GM04503 (cell line): ENCODE results near the gene HIVEP2.

Experiments
- DNase-seq: peaks from one replicate; pipeline ENCODE4 v3.0.0-alpha.2; 2012; ENCODE audit warnings: low read depth

Gene HIVEP2

DNA sequence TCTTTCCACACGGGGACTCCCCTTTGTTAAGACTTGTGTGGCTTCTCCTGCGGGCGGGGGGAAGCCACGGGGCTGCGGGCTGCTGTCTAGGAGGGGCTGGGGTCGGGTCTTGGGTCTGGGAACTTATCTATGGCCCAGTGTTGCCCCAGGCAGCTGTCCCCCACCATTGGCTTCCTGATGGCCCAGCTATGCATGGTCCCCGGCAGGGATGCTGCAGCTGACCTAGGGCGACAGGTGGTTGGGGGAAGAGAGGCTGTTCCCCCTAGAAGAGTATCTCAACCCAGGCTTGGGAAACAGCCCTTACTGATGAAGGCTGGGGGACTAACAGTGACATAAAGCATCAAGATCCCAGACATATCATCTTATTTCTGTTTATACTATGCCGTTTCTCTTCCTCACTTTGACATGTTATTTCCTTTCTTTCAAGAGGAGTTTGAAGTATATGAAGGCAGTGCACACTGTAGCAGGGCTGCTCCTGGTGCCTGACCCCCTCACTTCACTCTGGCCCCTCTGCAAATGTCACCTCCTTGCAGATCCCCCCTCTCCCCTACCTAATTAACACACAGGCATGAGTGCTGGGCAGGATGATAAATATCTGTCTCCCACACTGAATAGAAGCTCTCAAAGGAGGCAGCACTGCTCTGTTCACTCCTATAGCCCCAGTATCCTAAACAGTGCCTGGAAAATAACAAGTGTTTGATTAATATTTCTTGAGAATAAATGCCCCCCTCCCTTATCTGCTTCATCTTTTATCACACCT lies 87.0 kb downstream of the HIVEP2 start:
- no peak for DNase-seq

DNA sequence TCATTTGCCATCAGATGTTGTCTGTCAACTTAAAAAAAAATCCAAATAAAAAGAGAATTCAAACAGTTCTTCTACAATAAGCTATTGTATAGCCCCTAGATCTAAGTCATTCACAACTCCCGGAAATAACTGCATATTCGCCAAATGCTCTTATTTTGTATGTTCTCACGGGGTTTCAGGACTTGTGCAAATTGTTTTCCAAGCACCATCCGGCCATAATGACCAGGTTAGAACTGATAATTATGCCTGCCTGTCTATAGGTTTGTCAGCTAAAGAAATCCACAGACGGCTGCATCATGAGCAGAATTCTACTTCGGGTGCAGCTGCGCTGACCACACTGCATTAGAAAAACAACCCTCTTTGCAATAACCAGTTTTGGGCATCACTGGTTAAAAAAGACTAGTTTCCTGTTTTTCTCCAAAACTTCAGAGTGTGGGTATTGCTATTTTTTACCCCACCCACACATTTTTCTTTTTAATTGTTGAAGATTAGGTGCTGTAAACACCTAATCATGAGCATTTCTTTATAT lies 87.7 kb downstream of the HIVEP2 start:
- no peak for DNase-seq

GRCh38 chr6:142856624-142857232 lies 88.2 kb downstream of the HIVEP2 start:
- no peak for DNase-seq

DNA sequence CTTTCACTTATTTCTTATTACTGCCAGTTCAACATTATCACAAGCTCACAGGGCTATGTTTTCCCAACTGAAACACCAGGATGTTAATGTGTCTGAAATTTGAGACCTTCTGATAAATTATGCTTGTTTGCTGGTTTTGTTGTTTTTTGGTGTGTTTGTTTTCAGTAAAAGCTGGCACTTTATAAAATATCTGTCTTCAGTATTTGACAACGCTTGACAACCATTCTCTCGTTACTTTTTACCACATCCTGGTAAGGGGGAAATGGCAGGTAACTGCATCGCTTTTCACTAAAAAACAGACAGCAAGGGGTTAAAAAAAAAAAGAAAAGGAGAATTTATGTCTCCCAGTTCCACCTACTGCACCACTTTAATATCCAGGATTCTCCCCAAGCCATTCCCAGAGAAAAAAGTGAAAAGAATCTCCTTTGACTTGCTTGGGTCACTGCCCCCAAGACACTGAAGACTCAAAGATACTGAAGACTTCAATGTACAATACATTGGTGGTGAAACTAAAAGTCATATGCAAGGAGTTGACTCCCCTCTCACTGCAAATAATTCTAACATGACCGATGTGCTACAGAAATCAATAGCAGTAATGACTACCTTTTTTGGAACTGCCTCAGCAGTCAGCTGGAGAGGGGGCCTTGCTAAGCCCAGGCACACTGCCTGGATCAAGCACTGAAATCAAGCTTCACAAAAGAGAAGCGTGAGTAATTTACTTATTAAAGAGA lies 88.9 kb downstream of the HIVEP2 start:
- DNase-seq = no peak

- DNase-seq = no peak
These were observed 90.1 kb downstream of the HIVEP2 start for GRCh38 chr6:142854589-142855488.

DNA sequence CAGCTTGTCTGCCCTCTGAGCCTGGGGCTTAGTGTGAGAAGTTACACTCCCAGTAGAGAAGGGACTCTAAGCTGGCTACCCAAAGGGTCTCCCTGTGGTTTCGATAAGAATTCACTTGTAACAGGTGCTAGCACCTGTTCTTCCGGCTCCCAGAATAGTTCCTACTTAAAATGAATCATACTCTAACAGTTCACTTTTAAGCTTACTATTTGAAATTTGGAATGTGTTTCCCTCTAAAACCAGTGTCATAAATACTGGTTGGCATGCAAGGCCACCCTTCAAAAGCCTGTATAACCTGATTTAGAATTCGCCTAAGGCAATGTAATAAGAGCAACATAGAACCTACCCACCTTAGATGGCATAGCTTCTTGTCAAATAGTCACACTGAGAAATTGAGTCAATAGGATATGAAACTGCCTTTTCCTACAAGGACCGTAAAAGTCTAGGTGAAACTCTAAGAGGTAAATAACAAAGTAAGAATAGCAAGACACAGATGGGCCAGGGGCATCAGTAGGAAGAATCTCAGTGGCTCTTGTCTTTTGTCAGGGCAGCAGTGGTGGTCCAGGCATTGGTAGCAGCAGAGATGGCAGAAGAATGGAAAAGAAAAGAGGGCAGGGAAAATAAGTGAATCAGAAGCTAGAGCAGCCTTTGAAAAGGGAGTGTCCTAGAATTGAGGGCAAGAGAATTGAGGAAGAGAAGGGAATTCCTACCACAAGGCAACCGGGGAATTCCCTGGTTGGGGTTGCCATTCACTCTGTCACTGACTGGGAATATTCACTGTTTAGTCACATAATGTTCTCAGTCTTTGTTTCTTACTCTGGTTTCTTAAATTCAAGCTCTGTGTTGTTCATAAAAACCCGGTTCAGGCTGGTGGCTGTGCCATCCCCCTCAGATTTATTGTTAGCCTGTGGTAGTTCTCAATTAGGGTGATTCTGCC lies 91.5 kb downstream of the HIVEP2 start:
- no peak for DNase-seq

- DNase-seq = no peak
These were observed 93.4 kb downstream of the HIVEP2 start for GRCh38 chr6:142851601-142852000.

- DNase-seq = no peak
These were observed 94.1 kb downstream of the HIVEP2 start for GRCh38 chr6:142850679-142851423.

GRCh38 chr6:142848976-142849375 lies 96.0 kb downstream of the HIVEP2 start:
- no peak for DNase-seq

- no peak for DNase-seq
These were observed 96.8 kb downstream of the HIVEP2 start for GRCh38 chr6:142848156-142848555.

DNA sequence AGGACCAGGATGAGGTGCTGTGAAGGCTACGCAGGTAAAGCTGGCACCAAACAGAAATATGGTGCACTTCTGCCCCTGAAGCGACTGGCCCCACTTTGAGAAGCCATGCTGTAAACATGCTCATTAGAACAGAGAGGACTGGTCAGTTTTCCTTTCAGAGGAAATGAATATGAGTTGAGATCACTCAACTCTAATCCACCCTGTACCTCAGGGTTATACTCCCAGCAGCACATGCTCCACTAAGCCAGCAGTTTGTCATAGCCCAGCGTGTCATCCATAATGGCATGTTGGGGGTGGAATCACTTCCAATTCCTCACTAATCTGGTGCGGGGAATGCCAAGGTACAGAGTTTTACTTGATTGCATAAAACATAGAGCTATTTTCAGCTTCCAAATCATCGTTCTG lies 98.1 kb downstream of the HIVEP2 start:
- DNase-seq = peak; percentile 93

- DNase-seq = peak; percentile 55
These were observed 98.5 kb downstream of the HIVEP2 start for GRCh38 chr6:142846459-142846831.

DNA sequence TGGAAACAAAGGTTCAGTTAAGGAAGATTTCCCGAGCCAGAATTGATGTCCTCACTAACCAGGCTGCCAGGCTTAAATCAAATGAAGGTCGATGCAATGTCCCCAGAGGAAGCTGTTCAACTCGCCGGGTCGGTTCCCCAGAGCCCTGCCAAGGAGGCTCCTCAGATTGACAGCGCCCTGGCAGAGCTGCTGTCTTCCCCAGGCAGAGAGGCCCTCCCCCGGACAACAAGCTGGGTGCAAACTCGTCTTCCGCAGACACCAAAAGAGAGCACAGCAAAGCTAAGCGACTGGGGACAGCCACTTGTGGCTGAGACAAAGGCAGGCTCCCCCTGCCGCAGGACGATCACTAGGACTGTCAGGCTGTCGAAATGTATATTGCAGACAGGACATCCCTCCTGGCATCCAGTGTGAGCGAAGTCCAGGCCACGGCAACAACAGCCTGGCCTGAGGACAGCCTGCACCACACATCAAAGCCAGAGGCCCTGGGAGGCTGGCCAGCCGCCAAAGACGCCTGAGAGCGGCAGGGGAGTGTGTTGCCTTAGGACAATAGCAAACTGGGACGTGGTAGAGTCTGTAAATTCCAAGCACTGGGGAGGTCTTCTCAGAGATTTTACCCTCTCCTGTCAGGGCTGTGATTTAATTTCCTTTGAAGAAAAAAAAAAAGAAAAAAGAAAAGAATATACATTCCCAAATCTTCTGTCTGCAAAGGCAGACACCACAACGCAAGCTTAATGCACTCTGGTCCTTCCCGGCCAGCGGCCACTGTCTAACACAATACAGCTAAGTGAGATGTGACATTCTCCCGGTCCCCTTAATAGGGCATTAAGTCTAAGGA lies 99.1 kb downstream of the HIVEP2 start:
- DNase-seq = no peak

DNA sequence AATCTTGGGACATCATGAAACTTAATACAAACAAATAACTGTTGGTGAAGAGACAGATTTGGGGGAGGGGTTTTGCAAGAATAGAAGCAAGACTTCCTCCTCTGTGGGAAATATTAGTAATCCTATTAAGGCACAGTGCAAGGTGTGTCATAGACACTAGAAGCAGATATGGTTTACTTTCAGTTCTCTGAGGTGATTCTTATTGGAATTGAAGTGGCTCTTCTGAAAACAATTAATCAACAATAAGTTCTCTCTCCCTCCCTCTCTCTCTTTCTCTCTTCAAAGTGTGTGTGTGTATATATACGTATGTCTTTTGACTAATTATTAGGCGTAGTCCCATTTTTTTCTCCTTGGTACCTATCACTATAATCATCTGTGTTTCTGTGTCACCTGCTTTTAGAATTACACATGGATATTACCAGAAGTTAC lies 99.8 kb downstream of the HIVEP2 start:
- no peak for DNase-seq

DNA sequence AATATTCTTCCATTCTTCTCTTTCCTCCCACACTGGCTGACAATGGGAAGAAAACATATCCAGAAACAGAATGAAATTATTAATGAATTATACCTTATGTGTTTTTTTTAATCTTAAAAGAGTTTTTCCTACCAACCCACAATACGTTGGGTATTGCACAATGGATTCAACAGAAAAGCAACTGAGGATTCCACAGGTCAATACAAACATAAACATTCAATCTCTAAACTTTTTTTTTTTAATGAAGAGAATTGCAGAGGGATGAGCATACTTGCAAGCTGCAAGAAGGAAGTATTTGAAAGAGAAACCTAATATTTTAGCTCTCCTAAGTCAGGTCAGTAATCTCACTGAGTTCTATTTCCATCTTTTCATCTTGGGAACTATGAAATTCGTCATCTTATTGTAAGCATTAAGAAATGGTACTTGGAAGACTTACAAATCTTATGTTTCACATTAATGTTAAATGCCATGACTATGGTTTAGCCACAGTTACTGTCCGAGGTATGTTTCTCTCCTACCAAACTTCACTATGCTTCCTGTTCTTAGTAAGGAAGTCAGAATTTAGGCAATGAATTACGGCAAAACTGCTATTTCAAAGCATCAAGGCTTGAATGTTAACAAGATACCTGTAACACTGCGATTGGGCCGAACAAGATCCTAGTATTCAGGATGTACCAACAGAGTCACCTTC lies 100.8 kb downstream of the HIVEP2 start:
- no peak for DNase-seq

DNA sequence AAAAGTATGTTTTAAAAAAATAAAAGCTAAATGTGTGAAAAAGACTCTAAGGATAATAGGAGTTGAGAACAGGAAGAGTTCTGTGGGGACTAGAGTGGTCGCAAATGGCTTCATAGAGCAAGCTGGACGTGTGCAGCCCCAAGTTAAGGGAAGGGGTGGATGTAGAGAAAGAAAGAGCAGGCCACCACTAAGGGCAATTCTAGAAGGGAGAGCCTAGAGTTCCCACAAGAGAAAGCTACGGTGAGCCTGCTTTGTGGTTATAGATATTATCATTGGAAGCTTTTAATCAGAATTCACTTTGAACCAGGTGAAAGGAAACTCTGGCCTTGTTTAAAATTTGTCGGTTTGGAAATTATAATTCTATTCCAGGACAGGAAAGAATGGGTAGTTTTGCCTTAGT lies 101.6 kb downstream of the HIVEP2 start:
- no peak for DNase-seq

GRCh38 chr6:142842418-142843261 lies 102.3 kb downstream of the HIVEP2 start:
- DNase-seq = no peak

- DNase-seq = no peak
These were observed 103.1 kb downstream of the HIVEP2 start for GRCh38 chr6:142841915-142842314.
